Fibroblast of mammary gland (primary cell): Measurements from ENCODE around the gene VTI1A.

Source experiments
- DNase-seq: peaks from one replicate; pipeline ENCODE4 v3.0.0-alpha.2; 2010; ENCODE audit warnings: low read depth
- H3K4me3 ChIP-seq: 2 replicates; pipeline ENCODE4 v1.5.1; 2011; ENCODE audit warnings: low read depth, mild to moderate bottlenecking, low read length, moderate library complexity; ENCODE audit not compliant: control insufficient read depth
- TF ChIP-seq, protein P1 (sequence below): conservative IDR thresholded peaks from 2 replicates; pipeline ENCODE4 v1.5.1; 2011; ENCODE audit warnings: low read depth, low read length, inconsistent platforms; ENCODE audit not compliant: control insufficient read depth, insufficient read depth

Gene VTI1A

DNA sequence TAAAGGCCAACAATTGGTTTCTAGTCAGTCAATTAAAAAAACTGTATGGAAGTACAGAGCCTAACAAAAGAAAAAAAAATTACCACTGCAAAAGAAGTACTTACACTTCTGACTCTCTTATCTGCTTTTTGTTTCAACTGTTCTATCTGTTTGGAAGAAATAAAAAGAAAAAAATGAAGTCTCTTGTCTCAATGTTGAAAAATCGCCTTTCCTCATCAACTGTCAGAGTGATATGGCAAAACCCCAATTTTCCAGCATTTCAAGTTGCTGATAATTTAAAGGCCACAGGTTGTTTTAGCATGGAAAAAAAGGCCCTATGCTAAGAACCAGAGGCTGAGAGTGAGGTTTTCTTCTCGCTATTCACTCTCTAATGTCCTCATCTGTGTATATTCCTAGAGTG is 13.9 kb upstream of the VTI1A start:
- no peak overlapping the region for H3K4me3 ChIP-seq
- no peak for DNase-seq
- TF ChIP-seq, protein P1, sequence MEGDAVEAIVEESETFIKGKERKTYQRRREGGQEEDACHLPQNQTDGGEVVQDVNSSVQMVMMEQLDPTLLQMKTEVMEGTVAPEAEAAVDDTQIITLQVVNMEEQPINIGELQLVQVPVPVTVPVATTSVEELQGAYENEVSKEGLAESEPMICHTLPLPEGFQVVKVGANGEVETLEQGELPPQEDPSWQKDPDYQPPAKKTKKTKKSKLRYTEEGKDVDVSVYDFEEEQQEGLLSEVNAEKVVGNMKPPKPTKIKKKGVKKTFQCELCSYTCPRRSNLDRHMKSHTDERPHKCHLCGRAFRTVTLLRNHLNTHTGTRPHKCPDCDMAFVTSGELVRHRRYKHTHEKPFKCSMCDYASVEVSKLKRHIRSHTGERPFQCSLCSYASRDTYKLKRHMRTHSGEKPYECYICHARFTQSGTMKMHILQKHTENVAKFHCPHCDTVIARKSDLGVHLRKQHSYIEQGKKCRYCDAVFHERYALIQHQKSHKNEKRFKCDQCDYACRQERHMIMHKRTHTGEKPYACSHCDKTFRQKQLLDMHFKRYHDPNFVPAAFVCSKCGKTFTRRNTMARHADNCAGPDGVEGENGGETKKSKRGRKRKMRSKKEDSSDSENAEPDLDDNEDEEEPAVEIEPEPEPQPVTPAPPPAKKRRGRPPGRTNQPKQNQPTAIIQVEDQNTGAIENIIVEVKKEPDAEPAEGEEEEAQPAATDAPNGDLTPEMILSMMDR, result no peak

DNA sequence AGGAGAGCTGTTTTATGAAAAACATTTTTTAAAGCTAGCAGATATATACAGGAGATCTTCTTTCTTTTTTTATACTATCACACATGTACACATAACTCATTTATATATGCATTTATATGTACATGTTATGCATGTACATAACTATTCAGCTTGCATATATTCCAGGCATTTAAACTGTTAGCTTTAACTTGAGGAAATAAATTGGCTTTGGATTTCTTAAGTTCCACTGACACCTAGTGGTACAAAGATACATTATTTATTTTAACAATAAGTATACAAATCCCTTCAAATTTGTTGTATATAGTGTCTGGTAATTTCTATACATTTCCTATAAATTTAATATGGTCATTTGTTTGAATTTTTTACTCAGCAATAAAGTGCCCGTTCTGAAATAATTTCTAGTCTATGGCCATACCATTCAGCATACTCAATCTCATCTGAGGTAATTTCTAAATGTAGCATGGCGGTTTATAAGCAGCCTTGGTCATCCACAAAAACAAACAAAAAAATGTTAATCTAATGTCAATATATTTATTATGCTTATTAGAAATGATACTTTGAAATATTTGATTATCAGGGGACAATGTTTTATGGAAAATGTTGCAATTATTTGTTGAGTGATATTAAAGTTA is 11.9 kb upstream of the VTI1A start:
- peak; percentile 65 for DNase-seq
- H3K4me3 ChIP-seq, result no peak overlapping the region
- TF ChIP-seq, protein P1, result peak; percentile 35

DNA sequence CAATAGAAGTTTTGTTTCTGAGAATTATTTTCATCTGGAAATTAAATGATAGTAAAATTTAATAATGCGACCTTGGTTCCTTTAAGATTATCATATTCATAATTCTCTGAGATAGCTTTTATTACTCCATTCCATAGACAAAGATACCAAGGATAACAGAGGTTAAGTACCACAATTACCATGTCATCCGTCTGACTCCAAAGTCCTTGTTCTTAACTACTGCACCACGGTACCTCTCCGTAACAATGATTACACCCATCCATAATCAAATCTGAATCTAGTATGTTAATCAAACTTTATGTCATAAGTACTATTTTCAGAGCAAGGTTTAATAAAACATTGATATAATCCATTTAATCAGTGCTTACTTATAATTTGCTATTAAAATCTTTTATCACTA is 8.7 kb upstream of the VTI1A start:
- H3K4me3 ChIP-seq, result no peak overlapping the region
- TF ChIP-seq, protein P1, result no peak
- no peak for DNase-seq

DNA sequence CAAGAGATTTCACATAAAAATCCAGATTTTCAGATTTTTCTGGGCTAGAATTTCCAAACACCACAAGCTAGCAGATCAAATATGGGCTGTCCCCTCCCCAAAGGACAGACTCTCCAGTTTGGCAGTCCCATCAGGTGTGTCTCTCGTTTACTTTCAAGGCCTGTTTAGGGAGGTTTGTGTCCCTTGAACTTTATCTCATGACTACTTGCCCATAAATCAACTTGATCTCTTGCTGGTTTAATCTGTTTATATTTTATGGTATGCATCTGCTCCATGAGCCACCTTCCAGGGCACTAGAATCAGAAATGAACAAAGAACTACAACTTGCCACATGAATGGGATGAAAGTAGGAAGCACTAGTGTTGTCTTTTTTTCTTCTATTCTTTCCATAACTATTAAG is 5.5 kb upstream of the VTI1A start:
- DNase-seq, result no peak
- TF ChIP-seq, protein P1, result no peak
- H3K4me3 ChIP-seq, result no peak overlapping the region

DNA sequence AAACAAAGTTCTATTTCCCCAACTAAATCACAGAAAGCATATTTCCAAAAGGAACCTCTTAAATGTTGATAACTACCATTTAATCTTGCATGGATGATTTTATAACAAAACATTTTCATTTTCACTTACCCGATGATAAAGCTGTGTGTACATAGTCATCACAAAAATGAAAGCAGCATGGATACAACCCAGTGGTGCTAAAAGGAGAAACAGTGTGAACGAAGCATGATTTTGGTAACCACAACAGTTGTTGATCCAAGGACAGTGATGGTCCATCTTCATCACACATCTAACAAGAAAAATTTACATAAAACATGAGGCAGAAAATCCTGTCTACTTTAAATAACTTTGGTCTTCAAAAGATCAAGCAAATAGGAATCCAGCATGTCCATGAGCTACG is 5.0 kb upstream of the VTI1A start:
- no peak overlapping the region for H3K4me3 ChIP-seq
- TF ChIP-seq, protein P1, result no peak
- no peak for DNase-seq

DNA sequence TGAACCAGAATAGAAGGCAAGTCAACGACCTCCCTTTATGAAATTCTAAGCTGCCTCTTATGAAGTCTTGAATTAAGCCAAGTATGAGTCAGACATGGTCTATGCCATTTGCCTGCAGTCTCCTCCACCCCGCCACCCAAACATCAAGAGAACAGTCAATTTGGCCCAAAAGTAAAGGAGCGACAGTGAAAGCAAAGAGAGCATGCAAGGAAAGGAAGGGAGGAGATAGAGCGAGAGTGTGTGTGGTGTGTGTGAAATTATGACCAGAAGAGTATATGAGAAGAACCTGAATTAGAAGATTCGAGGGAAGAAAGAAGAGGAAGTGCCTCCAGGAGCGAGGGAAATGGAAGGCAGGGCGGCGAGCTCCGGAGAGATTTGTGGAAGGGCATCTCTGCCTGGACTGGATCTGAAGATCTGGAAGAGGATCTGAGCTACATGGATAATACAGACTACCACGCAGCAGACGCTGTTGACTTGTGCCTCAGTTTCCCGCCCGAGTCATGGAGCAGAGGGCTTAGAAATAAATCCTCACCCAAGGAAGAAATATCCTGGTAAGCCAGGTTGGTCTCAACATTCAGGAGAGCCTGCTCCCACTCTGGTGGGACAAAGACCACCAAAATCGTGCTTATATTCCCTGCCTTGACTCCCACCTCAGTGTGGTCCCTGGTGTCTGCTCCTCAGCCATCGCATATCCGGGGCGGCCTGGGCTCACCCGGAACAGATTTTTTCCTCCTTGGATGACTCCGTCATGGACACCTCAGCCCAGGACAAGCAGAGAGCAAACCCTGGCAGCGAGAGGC is 760 bp upstream of the VTI1A start:
- peak; percentile 47 for DNase-seq
- H3K4me3 ChIP-seq, result peak overlapping the region; percentile 98
- TF ChIP-seq, protein P1, result no peak
